ENCODE results near the gene PVALEF. TPM values are rescaled to one million over a fixed set of nuclear protein-coding genes. Genes with fewer than 3 reads are reported as not detected.

Gene PVALEF
- total and polyA plus RNA-seq, 11 donors, result not detected

DNA sequence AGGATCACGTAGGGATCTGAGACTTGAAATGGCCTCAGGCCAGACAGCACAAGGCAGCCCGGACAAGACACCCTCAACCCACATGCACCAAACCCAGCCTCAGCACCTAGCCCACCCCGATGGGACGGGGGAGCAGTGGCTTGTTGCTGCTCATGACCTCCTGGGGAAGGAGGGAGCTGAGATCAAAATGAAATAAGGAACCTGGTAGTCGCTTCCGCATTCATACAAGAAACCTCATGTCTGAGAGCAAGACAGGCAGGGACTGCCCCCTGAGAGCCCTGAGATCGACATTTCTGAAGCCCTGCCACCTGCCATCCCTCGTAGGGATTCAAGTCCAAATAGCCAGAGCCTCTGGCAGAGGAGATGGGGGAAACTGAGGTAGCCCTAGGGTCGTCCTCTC, 63.1 kb downstream of the PVALEF start:
- no peaks in the 10 kb centered on the region for H3K27me3 ChIP-seq
- DNase-seq (peak in 1 of 5 donors; percentile 18), ATAC-seq (no peak)
- H3K36me3 ChIP-seq, result peaks cover 0 to 50% (median 28%) of the 10 kb centered on the region in 9 donors
- no peak for TF ChIP-seq POLR2A (IDR thresholded peaks at IDR 0.05)
- TF ChIP-seq, protein P1, sequence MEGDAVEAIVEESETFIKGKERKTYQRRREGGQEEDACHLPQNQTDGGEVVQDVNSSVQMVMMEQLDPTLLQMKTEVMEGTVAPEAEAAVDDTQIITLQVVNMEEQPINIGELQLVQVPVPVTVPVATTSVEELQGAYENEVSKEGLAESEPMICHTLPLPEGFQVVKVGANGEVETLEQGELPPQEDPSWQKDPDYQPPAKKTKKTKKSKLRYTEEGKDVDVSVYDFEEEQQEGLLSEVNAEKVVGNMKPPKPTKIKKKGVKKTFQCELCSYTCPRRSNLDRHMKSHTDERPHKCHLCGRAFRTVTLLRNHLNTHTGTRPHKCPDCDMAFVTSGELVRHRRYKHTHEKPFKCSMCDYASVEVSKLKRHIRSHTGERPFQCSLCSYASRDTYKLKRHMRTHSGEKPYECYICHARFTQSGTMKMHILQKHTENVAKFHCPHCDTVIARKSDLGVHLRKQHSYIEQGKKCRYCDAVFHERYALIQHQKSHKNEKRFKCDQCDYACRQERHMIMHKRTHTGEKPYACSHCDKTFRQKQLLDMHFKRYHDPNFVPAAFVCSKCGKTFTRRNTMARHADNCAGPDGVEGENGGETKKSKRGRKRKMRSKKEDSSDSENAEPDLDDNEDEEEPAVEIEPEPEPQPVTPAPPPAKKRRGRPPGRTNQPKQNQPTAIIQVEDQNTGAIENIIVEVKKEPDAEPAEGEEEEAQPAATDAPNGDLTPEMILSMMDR (IDR thresholded peaks at IDR 0.05), result no peak
- intact Hi-C loops (cut with DNase I), result no loop called here
- peaks cover 0 to 15% (median 3%) of the 10 kb centered on the region in 12 donors for H3K4me1 ChIP-seq
- H3K27ac ChIP-seq, result peak overlapping the region in 1 of 12 donors; percentile 54
- no peak overlapping the region for H3K4me3 ChIP-seq
- 79 to 86% (median 81%) methylated on average over 8 to 9 of the region's 9 CpGs for WGBS, 4 donors
- H3K9me3 ChIP-seq, result peaks cover 0 to 12% (median 0%) of the 10 kb centered on the region in 12 donors

DNA sequence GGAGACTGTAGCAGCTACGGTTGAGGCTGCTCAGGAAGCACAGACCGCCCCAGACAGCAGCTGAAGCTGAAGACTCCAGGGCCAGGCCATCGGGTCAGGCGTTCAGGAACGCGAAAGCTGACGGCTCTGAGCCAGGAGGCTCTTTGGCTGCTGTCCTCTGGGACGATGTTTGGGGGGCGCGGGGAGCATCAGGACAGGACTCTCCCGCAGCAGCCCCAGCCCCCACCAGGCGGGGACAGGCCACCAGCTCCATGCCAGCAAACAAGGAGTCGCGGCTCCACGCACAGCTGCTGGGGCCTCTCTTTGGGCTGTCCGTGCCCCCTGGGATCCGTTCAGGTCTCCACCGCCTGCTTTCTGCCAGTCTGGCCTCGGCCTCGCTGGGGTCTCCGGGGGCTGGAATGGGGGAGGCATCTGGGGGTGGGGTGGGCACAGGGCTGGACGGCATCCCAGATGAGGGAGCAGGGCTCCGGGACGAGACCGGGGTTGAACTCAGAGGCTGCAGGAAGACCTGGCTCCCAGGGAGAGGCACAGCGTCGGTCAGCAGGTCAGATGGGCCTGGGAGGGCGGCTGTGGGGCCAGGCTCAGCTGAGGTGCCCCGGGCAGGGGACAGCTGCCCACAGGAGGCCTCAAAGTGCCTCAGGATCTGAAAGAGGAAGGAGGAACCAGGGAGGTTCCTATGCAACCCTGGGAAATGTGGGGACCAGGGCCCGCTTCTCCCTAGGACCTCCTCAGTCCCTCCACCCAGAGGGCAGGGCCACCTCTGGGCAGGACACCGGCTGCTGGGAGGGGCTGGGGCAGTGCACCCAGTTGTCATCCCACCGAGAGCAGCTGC, 63.7 kb downstream of the PVALEF start:
- peaks cover 0 to 12% (median 0%) of the 10 kb centered on the region in 12 donors for H3K9me3 ChIP-seq
- ATAC-seq (no peak), DNase-seq (peak in 1 of 5 donors; percentile 23)
- TF ChIP-seq, protein P1 (IDR thresholded peaks at IDR 0.05), result no peak
- no peak for TF ChIP-seq POLR2A (IDR thresholded peaks at IDR 0.05)
- peaks cover 0 to 9% (median 0%) of the 10 kb centered on the region in 12 donors for H3K4me1 ChIP-seq
- H3K27ac ChIP-seq, result peak overlapping the region in 1 of 12 donors; percentile 49
- peaks cover 0 to 54% (median 28%) of the 10 kb centered on the region in 9 donors for H3K36me3 ChIP-seq
- no peak overlapping the region for H3K4me3 ChIP-seq
- intact Hi-C loops (cut with DNase I), result no loop called here
- H3K27me3 ChIP-seq, result no peaks in the 10 kb centered on the region
- WGBS, 4 donors, result 85 to 93% (median 86%) methylated on average over 15 to 32 of the region's 32 CpGs

DNA sequence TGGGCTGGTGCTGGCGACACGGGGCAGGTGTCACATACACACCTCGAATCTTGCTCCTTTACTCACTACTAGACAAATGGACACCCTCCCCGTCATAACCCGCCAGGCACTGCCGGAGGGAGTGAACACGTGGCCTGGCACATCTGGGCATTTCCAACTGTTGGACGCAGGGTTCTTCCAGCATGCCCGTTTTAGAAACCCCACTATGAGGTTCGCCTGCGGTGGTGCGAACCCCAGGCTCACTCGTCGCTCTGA, 64.3 kb downstream of the PVALEF start:
- H3K27me3 ChIP-seq, result no peaks in the 10 kb centered on the region
- intact Hi-C loops (cut with DNase I), result no loop called here
- ATAC-seq, result no peak
- H3K27ac ChIP-seq, result no peak overlapping the region
- H3K36me3 ChIP-seq, result peaks cover 0 to 54% (median 28%) of the 10 kb centered on the region in 9 donors
- H3K4me1 ChIP-seq, result peaks cover 0 to 9% (median 0%) of the 10 kb centered on the region in 12 donors
- H3K9me3 ChIP-seq, result peaks cover 0 to 12% (median 0%) of the 10 kb centered on the region in 12 donors
- TF ChIP-seq, protein P1 (IDR thresholded peaks at IDR 0.05), result no peak
- no peak for TF ChIP-seq POLR2A (IDR thresholded peaks at IDR 0.05)
- 95 to 98% (median 96%) methylated on average over 9 to 14 of the region's 14 CpGs for WGBS, 4 donors
- H3K4me3 ChIP-seq, result no peak overlapping the region
- no peak for DNase-seq

DNA sequence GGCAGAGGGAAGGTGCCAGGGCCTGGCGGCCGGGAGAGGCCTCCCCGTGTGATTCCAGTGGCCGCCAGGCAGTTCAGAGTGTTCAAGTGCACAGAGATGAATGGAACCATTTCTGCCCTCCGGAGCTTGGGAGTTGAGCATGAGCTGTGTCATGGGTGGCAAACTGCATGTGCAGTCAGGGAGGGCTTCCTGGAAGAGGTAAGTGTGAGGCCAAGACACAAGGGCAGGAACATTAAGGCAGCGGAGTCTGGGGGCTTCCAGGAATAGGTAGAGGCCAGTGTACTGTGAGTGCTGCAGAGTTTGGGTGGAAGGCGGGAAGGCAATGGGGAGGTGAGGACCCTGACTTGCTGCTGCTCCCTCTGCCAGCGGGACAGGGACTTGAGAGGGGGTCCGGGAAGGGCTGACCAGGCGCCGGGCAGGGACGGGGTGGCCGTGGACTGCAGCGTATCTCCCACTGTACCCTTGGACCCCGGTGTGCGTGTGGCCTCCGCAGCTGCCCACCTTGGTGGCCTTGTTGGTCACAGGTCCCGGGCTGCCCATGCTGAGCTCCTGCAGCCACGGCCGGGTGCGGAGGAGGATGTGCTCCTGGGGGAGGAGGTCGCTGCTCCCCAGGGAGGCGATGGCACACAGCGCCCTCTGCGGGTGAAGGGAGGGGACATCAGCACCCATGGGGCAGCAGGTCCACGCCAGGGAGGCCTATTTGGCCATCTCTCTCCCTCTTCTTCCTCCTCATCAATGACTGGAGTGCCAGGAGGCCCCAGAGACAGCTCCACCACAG, 64.9 kb downstream of the PVALEF start:
- H3K9me3 ChIP-seq, result peaks cover 0 to 12% (median 0%) of the 10 kb centered on the region in 12 donors
- WGBS, 4 donors, result 93 to 95% (median 93%) methylated on average over 26 of the region's 26 CpGs
- peak in 2 of 4 donors; percentile 6 to 21 for ATAC-seq
- DNase-seq, result peak in 1 of 5 donors; percentile 25
- H3K27me3 ChIP-seq, result no peaks in the 10 kb centered on the region
- TF ChIP-seq, protein P1 (IDR thresholded peaks at IDR 0.05), result peak in 7 of 12 donors; percentile 9 to 34 (median 22)
- no peak for TF ChIP-seq POLR2A (IDR thresholded peaks at IDR 0.05)
- H3K4me3 ChIP-seq, result no peak overlapping the region
- H3K36me3 ChIP-seq, result peaks cover 0 to 54% (median 28%) of the 10 kb centered on the region in 9 donors
- intact Hi-C loops (cut with DNase I), result loop anchor here in 1 of 10 donors (10.0 kb wide), 1 partner anchor 215 kb away; no protein-coding TSS in a partner anchor
- no peak overlapping the region for H3K27ac ChIP-seq
- H3K4me1 ChIP-seq, result peaks cover 0 to 9% (median 0%) of the 10 kb centered on the region in 12 donors

All from heart left ventricle (tissue), 16 donors.